GM12878 (cell line): ENCODE data around the gene ANKIB1. TPM values are rescaled to one million over a fixed set of nuclear protein-coding genes. Genes with fewer than 3 reads are reported as not detected.

Experiments used
- ATAC-seq: fragments of 200-7000 bp; cut with Tn5 transposase; 3 replicates; pipeline ENCODE4 v1.9.1; 2020; ENCODE audit warnings: mild to moderate bottlenecking, moderate library complexity
- BruUV-seq: library from RNA; stranded (reverse); fragments of 400-500 nt; replicated peaks from 2 replicates; lab custom pipeline; 2021; lab: Mats Ljungman, UMichigan
- CTCF ChIA-PET: fragments of 300-600 bp; sonication (Branson Sonifier 250); formaldehyde crosslinking; extraction: SDS; loops from one replicate; lab custom pipeline; 2021; ENCODE audit warnings: inconsistent platforms; lab: Yijun Ruan, JAX
- POLR2A ChIA-PET: fragments of 350-600 bp; formaldehyde crosslinking; extraction: SDS; loops from one replicate; lab custom pipeline; 2021; ENCODE audit warnings: inconsistent platforms; lab: Charles Lee
- RAD21 ChIA-PET: fragments of 300-600 bp; sonication (Branson Sonifier 250); formaldehyde crosslinking; loops from one replicate; lab custom pipeline; 2023; ENCODE audit warnings: antibody characterized with exemption; ENCODE audit not compliant: unreplicated experiment; lab: Charles Lee
- SMC1A ChIA-PET: fragments of 300-600 bp; sonication (Branson Sonifier 250); formaldehyde crosslinking; loops from one replicate; lab custom pipeline; 2023; ENCODE audit not compliant: unreplicated experiment, uncharacterized antibody; lab: Charles Lee
- DNase-seq: peaks from one replicate; pipeline ENCODE4 v3.0.0-alpha.2; 2011; ENCODE audit warnings: low read depth, low spot score
- FAIRE-seq: peaks from 3 replicates; lab custom pipeline; 2011; peaks lifted over from hg19 to GRCh38; lab: Jason Lieb, UNC
- H2AFZ ChIP-seq: 2 replicates; pipeline ENCODE4 v1.6.0; 2011; ENCODE audit warnings: low read depth, low read length, control low read depth; ENCODE audit not compliant: control insufficient read depth
- H3K27ac ChIP-seq: 2 replicates; pipeline ENCODE4 v1.5.1; 2011; ENCODE audit warnings: control low read depth; ENCODE audit not compliant: control insufficient read depth, insufficient read depth
- H3K27me3 ChIP-seq, 2 experiments: replicated peaks in 1 of 2; 2 replicates each; pipeline versions ENCODE4 v1.6.0 to v1.6.1; 2011; ENCODE audit warnings: low read length in 1 of 2; ENCODE audit not compliant: control insufficient read depth in 2 of 2, insufficient read depth in 2 of 2
- H3K36me3 ChIP-seq, 2 experiments: 2 replicates each; pipeline ENCODE4 v1.5.1; 2011; ENCODE audit warnings: low read length in 1 of 2; ENCODE audit not compliant: control insufficient read depth in 2 of 2, insufficient read depth in 2 of 2
- H3K4me1 ChIP-seq: 2 replicates; pipeline ENCODE4 v1.6.1; 2011; ENCODE audit warnings: mild to moderate bottlenecking, low read length, moderate library complexity, mixed read lengths; ENCODE audit not compliant: control insufficient read depth, insufficient read depth
- H3K4me2 ChIP-seq: 2 replicates; pipeline ENCODE4 v1.6.0; 2011; ENCODE audit warnings: control low read depth; ENCODE audit not compliant: control insufficient read depth, insufficient read depth
- H3K4me3 ChIP-seq: fragments of 200-600 bp; sonication (generic); 2 replicates; pipeline ENCODE4 v1.5.1; 2016
- H3K79me2 ChIP-seq: 2 replicates; pipeline ENCODE4 v1.6.0; 2011; ENCODE audit warnings: low read length; ENCODE audit not compliant: control insufficient read depth, insufficient read depth
- H3K9ac ChIP-seq: 2 replicates; pipeline ENCODE4 v1.8.0; 2011; ENCODE audit warnings: low read length, control low read depth, mixed read lengths; ENCODE audit not compliant: control insufficient read depth, insufficient read depth
- H3K9me3 ChIP-seq: replicated peaks from 3 replicates; pipeline ENCODE4 v1.5.1; 2011; ENCODE audit warnings: mild to moderate bottlenecking, low read length; ENCODE audit not compliant: control insufficient read depth, insufficient read depth
- H4K20me1 ChIP-seq: 2 replicates; pipeline ENCODE4 v1.6.0; 2011; ENCODE audit not compliant: control insufficient read depth, insufficient read depth
- ATF7 ChIP-seq: fragments of 450-650 bp; IDR thresholded peaks from 2 replicates; pipeline ENCODE4 v1.6.1; 2016; ENCODE audit warnings: low read depth, mild to moderate bottlenecking
- CBFB ChIP-seq: IDR thresholded peaks from 2 replicates; pipeline ENCODE4 v1.6.1; 2016; ENCODE audit warnings: antibody characterized with exemption, low read depth
- CEBPB ChIP-seq, 2 experiments: fragments of 150-350 bp in 1 of 2; IDR thresholded peaks; 2 replicates each; pipeline ENCODE4 v1.6.1; 2012 to 2014; ENCODE audit warnings: low read depth in 2 of 2, low read length in 2 of 2, borderline replicate concordance in 1 of 2, inconsistent platforms in 1 of 2
- EED ChIP-seq: sonication (generic); IDR thresholded peaks from 2 replicates; pipeline ENCODE4 v1.6.1; 2016; ENCODE audit warnings: antibody characterized with exemption, low read depth
- IKZF2 ChIP-seq, 2 experiments: fragments of 450-650 bp; IDR thresholded peaks; 2 replicates each; pipeline ENCODE4 v1.6.1; 2017; ENCODE audit warnings: mild to moderate bottlenecking in 2 of 2, moderate library complexity in 2 of 2
- NBN ChIP-seq: fragments of 450-650 bp; IDR thresholded peaks from 2 replicates; pipeline ENCODE4 v1.6.1; 2016
- SKIL ChIP-seq: fragments of 450-650 bp; IDR thresholded peaks from 2 replicates; pipeline ENCODE4 v1.6.1; 2017; ENCODE audit warnings: mild to moderate bottlenecking, low read depth, inconsistent platforms; ENCODE audit not compliant: poor library complexity, severe bottlenecking
- ZBTB4 ChIP-seq: fragments of 450-650 bp; formaldehyde crosslinking; IDR thresholded peaks from 2 replicates; pipeline ENCODE4 v1.4.0; 2022; ENCODE audit warnings: mild to moderate bottlenecking, moderate library complexity
- WGBS: methylation state at CpG from one replicate; pipeline ENCODE4 v1.1.6; 2016; ENCODE audit warnings: low lambda C conversion rate; ENCODE audit not compliant: insufficient replicate concordance, insufficient coverage; ENCODE audit errors: missing lambda C conversion rate; 5-methylcytosine and 5-hydroxymethylcytosine counted together
- in situ Hi-C: fragments of 300-500 bp; cut with MboI; formaldehyde crosslinking; loops from 9 replicates; pipeline ENCODE4 v1.14.3; 2018; ENCODE audit warnings: mixed read lengths
- intact Hi-C: fragments of 100-400 bp; cut with micrococcal nuclease; formaldehyde crosslinking; loops from one replicate; pipeline ENCODE4 v1.14.2; 2022; ENCODE audit not compliant: unreplicated experiment
- polyA plus RNA-seq, 11 experiments: library from polyadenylated mRNA; depleted of rRNA in 4 of 11; unstranded in 6 of 11; stranded (reverse) in 5 of 11; fragments of >200 nt; fragmentation: Nextera tagmentation in 4 of 11; fragmentation: Illumina TruSeq in 1 of 11; extraction: Ambion mirVana in 4 of 11; extraction: Trizol in 1 of 11; gene quantifications; 1 replicate in 1 of 11; 2 replicates in 10 of 11; pipeline versions ENCODE4 v1.2.1 to v1.2.3, GENCODE V29; 2011 to 2016; ENCODE audit warnings: inconsistent platforms in 2 of 11, missing spikeins in 2 of 11, low read depth in 1 of 11
- total RNA-seq, 4 experiments: library from RNA; depleted of rRNA in 3 of 4; stranded (reverse); fragments of >200 nt in 3 of 4; fragmentation: Illumina TruSeq in 1 of 4; extraction: Trizol in 1 of 4; gene quantifications; 2 replicates each; pipeline versions ENCODE4 v1.2.1 to v1.2.3, GENCODE V29; 2013 to 2021
- TF ChIP-seq, protein P1 (sequence below): IDR thresholded peaks from 2 replicates; pipeline ENCODE4 v1.6.1; 2011; ENCODE audit warnings: low read depth, low read length, improper control_type of control experiment, borderline replicate concordance

The ANKIB1 gene
- total and polyA plus RNA-seq, 10 of the 15 experiments (the other 5 are each of a cell fraction or from before 2014, with no cell fraction given): 9.0 to 54.0 (median 21.9) TPM

DNA sequence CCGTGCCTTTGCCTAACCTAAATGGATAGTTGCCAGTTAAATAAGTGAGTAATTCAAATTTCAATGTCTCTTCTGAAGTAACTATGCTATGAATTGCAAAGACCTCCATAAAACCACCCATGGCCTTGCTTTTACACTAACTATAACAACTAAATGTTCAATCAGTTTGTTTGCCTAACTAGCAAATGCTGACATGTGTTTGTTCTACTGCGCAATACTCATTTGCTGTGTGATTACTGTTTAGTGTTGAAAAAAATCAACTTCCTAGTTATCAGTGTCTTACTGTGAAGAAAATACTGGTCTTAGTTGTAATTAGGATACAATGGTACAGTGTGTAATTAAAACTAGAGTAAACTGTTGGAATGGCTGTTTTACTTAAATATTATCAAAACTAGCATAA is 154.2 kb downstream of the ANKIB1 start:
- no peaks in the 10 kb centered on the region for H4K20me1 ChIP-seq
- H3K79me2 ChIP-seq: no peaks in the 10 kb centered on the region
- no peak overlapping the region for H3K4me2 ChIP-seq
- ATAC-seq (no peak), DNase-seq (no peak), FAIRE-seq (no peak)
- no peak overlapping the region for H3K4me3 ChIP-seq
- H3K36me3 ChIP-seq: peaks cover 0 to 12% of the 10 kb centered on the region in 2 experiments; a peak in 2 of 4 replicates
- 98% methylated on average over 2 of the region's 2 CpGs for WGBS
- in situ Hi-C loops (no loop called here), intact Hi-C loops (no loop called here)
- BruUV-seq: no TSS peak
- no peaks in the 10 kb centered on the region for H3K27me3 ChIP-seq
- no peaks in the 10 kb centered on the region for H3K9me3 ChIP-seq
- POLR2A ChIA-PET: no interaction called here
- CTCF ChIA-PET: interaction anchor here (1.3 kb wide), 1 partner anchor 13 kb away, joined by 3 read pairs; no protein-coding TSS in a partner anchor
- RAD21 ChIA-PET: no interaction called here
- no peak overlapping the region for H2AFZ ChIP-seq
- TF ChIP-seq SKIL (no peak), EED (no peak), IKZF2 (IDR thresholded peaks at IDR 0.05) (no peak), ATF7 (no peak), CBFB (no peak), NBN (no peak), ZBTB4 (CRISPR knock-in tag) (no peak), CEBPB (IDR thresholded peaks at IDR 0.05; ENCODE audit: borderline replicate concordance in 1 of 2, low read depth in 2 of 2, low read length in 2 of 2) (no peak)
- TF ChIP-seq, protein P1, sequence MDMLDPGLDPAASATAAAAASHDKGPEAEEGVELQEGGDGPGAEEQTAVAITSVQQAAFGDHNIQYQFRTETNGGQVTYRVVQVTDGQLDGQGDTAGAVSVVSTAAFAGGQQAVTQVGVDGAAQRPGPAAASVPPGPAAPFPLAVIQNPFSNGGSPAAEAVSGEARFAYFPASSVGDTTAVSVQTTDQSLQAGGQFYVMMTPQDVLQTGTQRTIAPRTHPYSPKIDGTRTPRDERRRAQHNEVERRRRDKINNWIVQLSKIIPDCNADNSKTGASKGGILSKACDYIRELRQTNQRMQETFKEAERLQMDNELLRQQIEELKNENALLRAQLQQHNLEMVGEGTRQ: no peak
- H3K9ac ChIP-seq: no peak overlapping the region
- H3K27ac ChIP-seq: no peak overlapping the region
- H3K4me1 ChIP-seq: no peaks in the 10 kb centered on the region
- SMC1A ChIA-PET: no interaction called here
